ENCODE data around the gene SLC35D1. TPM values are rescaled to one million over a fixed set of nuclear protein-coding genes. Genes with fewer than 3 reads are reported as not detected.

SLC35D1 gene
- total and polyA plus RNA-seq, 2 of the 8 experiments (the other 6 are each of a cell fraction or from before 2014, with no cell fraction given): 1.2 to 2.7 TPM

DNA sequence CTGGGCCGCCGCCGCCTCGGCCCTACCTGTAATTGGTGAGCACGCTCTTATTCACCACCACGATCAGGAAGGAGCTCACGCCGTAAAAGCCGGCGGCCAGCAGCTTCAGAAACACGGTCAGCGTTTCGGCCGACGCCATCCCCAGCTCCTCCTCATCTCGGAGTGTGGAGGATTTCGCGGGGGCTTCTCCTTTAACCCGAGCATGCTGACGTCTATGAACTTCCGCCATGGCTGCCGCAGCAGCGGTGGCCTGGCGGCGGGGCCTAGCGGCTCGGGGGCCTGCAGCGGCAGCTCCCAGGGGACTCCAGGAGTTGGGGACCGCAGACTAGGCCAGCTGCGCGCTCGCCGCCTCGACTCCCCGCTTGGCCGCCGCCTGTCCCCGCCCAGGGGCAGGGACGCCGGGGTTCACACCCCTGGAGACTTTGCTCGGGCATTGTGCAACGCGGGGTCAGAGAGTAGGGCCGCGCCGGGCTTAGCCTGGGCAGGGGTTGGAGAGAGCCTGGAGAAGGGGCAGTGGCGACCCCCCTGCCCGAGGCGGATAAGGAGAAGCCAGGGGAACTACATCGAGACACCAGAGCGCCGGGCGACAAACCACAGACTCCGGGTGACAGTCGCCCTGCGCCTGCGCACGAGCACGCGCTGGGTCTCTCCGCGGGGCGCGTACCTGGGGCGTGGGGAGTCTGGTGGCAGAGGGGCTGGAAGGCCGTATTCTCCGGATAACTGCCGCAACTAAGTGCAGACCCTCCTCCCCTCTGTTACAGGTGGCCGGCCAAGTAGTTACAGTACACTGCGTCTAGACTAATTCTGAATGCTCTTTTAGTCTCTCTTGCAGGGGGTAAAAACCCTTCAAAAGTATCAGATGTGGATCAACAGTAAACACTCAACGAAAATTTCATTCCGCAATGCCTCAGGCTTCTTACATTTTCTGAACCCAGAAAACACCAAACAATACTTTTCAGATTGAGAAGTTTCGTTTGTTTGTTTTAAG lies at the start of gene SLC35D1 (continued):
- TF ChIP-seq CHD2 (IDR thresholded peaks at IDR 0.05; ENCODE audit: low read length) (no peak), SAP30 (IDR thresholded peaks at IDR 0.05; ENCODE audit: insufficient read depth, insufficient replicate concordance, low read length) (peak; percentile 3), ASH2L (IDR thresholded peaks at IDR 0.05; ENCODE audit: low read length) (peak; percentile 90), KDM5A (IDR thresholded peaks at IDR 0.05; ENCODE audit: low read length) (no peak), MAFK (IDR thresholded peaks at IDR 0.05; ENCODE audit: low read depth, low read length) (peak; percentile 93), CBX8 (IDR thresholded peaks at IDR 0.05; ENCODE audit: borderline replicate concordance, low read depth, low read length) (no peak), SUZ12 (IDR thresholded peaks at IDR 0.05; ENCODE audit: low read length) (no peak; the same call in 1 of the 2 replicates), GTF2F1 (IDR thresholded peaks at IDR 0.05; ENCODE audit: borderline replicate concordance, low read depth, low read length) (no peak), JUND (IDR thresholded peaks at IDR 0.05; ENCODE audit: low read length) (no peak), SP4 (IDR thresholded peaks at IDR 0.05; ENCODE audit: low read length) (peak; percentile 48; the same call in 1 of the 2 replicates), KDM4A (IDR thresholded peaks at IDR 0.05; ENCODE audit: low read depth, low read length, severe bottlenecking) (peak; percentile 94), RBBP5 (IDR thresholded peaks at IDR 0.05; ENCODE audit: borderline replicate concordance, low read depth, low read length) (peak; percentile 78), HDAC6 (IDR thresholded peaks at IDR 0.05; ENCODE audit: low read depth, low read length) (no peak), SP2 (IDR thresholded peaks at IDR 0.05; ENCODE audit: low read length) (no peak), CHD1 (IDR thresholded peaks at IDR 0.05; ENCODE audit: low read depth, low read length) (no peak), TAF7 (optimal IDR thresholded peaks at IDR 0.05; ENCODE audit: borderline replicate concordance, low read depth, low read length) (peak; percentile 19), RNF2 (IDR thresholded peaks at IDR 0.05; ENCODE audit: borderline replicate concordance, low read depth, low read length, missing control alignments, poor library complexity, severe bottlenecking) (no peak), KDM1A (IDR thresholded peaks at IDR 0.05; ENCODE audit: borderline replicate concordance, low read length) (no peak)
- TF ChIP-seq, protein P1, sequence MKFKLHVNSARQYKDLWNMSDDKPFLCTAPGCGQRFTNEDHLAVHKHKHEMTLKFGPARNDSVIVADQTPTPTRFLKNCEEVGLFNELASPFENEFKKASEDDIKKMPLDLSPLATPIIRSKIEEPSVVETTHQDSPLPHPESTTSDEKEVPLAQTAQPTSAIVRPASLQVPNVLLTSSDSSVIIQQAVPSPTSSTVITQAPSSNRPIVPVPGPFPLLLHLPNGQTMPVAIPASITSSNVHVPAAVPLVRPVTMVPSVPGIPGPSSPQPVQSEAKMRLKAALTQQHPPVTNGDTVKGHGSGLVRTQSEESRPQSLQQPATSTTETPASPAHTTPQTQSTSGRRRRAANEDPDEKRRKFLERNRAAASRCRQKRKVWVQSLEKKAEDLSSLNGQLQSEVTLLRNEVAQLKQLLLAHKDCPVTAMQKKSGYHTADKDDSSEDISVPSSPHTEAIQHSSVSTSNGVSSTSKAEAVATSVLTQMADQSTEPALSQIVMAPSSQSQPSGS (IDR thresholded peaks at IDR 0.05; ENCODE audit: low read length): no peak
- TF ChIP-seq, protein P2, sequence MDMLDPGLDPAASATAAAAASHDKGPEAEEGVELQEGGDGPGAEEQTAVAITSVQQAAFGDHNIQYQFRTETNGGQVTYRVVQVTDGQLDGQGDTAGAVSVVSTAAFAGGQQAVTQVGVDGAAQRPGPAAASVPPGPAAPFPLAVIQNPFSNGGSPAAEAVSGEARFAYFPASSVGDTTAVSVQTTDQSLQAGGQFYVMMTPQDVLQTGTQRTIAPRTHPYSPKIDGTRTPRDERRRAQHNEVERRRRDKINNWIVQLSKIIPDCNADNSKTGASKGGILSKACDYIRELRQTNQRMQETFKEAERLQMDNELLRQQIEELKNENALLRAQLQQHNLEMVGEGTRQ (IDR thresholded peaks at IDR 0.05; ENCODE audit: low read length): no peak
